H1 (cell line): ENCODE data around the gene FBXL17. TPM values are rescaled to one million over a fixed set of nuclear protein-coding genes. Genes with fewer than 3 reads are reported as not detected.

Experiments used
- JUND ChIP-seq: IDR thresholded peaks from 2 replicates; pipeline ENCODE4 v1.6.1; 2011; ENCODE audit warnings: mild to moderate bottlenecking, improper control_type of control experiment, low read length
- SIX5 ChIP-seq: IDR thresholded peaks from 2 replicates; pipeline ENCODE4 v1.6.1; 2011; ENCODE audit warnings: mild to moderate bottlenecking, low read depth, low read length
- TBP ChIP-seq: IDR thresholded peaks from 2 replicates; pipeline ENCODE4 v1.6.1; 2011; ENCODE audit warnings: low read depth, low read length, improper control_type of control experiment
- polyA plus RNA-seq, 7 experiments: library from polyadenylated mRNA; depleted of rRNA in 3 of 7; stranded (reverse) in 5 of 7; unstranded in 2 of 7; fragments of >200 nt in 5 of 7; fragments of 200-250 nt in 2 of 7; gene quantifications; 1 replicate in 5 of 7; 2 replicates in 1 of 7; 4 replicates in 1 of 7; pipeline versions ENCODE4 v1.2.1 to v1.2.3, GENCODE V29; 2011 to 2013; ENCODE audit warnings: missing spikeins in 2 of 7, mixed read lengths in 2 of 7
- total RNA-seq: library from RNA; stranded (reverse); fragmentation: NEBNext Ultra II Directional; extraction: Animal tissue kit (Norgen Biotek cat#: 25700); gene quantifications from 2 replicates; pipeline ENCODE4 v1.2.1, GENCODE V29; 2021
- TF ChIP-seq, protein P1 (sequence below): IDR thresholded peaks from 2 replicates; pipeline ENCODE4 v1.6.1; 2012; ENCODE audit warnings: low read length, inconsistent platforms
- TF ChIP-seq, protein P2 (sequence below): IDR thresholded peaks from 2 replicates; pipeline ENCODE4 v1.6.1; 2012; ENCODE audit warnings: inconsistent platforms

Gene FBXL17
- total and polyA plus RNA-seq, 2 of the 8 experiments (the other 6 are each of a cell fraction or from before 2014, with no cell fraction given): 0.35 to 4.3 TPM

DNA sequence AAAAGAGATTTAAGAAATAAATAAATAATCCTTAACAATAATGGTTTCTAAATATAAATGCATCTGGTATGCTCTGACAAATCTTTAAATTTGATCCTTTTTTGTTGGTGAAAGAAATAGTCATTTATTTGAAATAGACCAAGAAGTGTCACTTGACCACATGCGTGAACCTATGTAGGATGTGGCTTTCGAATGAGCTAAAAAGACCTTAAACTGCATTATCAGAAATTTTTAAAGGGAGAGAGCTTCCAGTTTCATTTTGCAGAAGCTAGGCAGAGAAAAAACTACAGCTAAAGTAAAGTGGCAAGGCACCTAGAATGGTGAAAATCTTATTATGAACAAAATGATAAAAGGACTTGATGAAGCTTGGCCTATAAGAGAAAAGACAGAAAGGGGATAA lies 402.0 kb downstream of the FBXL17 start (continued):
- TF ChIP-seq, protein P1, sequence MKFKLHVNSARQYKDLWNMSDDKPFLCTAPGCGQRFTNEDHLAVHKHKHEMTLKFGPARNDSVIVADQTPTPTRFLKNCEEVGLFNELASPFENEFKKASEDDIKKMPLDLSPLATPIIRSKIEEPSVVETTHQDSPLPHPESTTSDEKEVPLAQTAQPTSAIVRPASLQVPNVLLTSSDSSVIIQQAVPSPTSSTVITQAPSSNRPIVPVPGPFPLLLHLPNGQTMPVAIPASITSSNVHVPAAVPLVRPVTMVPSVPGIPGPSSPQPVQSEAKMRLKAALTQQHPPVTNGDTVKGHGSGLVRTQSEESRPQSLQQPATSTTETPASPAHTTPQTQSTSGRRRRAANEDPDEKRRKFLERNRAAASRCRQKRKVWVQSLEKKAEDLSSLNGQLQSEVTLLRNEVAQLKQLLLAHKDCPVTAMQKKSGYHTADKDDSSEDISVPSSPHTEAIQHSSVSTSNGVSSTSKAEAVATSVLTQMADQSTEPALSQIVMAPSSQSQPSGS: no peak
- TF ChIP-seq SIX5 (no peak), JUND (no peak), TBP (no peak)
- TF ChIP-seq, protein P2, sequence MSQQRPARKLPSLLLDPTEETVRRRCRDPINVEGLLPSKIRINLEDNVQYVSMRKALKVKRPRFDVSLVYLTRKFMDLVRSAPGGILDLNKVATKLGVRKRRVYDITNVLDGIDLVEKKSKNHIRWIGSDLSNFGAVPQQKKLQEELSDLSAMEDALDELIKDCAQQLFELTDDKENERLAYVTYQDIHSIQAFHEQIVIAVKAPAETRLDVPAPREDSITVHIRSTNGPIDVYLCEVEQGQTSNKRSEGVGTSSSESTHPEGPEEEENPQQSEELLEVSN: no peak
- TF ChIP-seq, all 59 proteins: peak for 0
